CD4-positive, alpha-beta T cell treated with Interleukin-2 at 100 ng/mL for 4 hours (primary cell): ENCODE results near the gene ATXN7L1.

Experiments used
- DNase-seq: peaks from one replicate; pipeline ENCODE4 v3.0.0-alpha.2; 2020; ENCODE audit warnings: low spot score

The ATXN7L1 gene

GRCh38 chr7:105876091-105876963 lies at the start of gene ATXN7L1:
TSS of gene ATXN7L1 (minus strand) at chr7:105876599. CDS start at chr7:105876558, 41 bp downstream.
- peak; percentile 90 for DNase-seq

GRCh38 chr7:105926131-105926530 lies 49.7 kb upstream of the ATXN7L1 start:
- no peak for DNase-seq

DNA sequence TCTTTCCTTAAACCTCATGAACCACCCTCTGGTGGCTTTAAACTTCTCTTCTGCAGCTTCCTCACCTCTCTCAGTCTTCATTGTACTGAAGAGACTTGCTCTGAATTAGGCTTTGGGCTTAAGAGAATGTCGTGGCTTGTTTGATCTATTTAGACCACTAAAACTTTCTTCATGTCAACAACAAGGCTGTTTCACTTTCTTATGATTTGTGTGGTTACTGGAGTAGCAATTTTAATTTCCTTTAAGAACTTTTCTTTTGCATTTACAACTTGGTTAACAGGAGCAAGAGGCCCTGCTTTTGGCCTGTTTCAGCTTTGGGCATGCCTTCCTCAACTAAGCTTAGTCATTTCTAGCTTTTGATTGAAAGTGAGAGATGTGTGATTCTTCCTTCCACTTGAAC lies 48.5 kb upstream of the ATXN7L1 start:
- peak; percentile 16 for DNase-seq

DNA sequence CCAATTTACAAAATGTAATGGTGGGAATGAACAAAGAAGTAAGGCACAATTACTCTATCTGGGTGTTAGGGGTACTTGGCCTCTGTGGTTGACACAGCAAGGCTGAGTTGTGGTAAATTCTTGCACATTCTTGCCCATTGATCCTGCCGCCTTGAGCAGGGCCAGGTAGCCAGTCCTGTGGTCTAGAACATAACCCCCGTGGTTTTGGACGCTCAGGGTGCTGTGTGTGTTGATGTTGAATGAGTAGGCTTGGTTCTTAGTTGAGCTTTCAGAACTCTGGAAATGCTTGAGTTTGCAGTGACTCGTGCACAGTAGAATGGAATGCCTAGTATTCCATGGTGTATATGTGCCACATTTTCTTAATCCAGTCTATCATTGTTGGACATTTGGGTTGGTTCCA lies 44.4 kb upstream of the ATXN7L1 start:
- DNase-seq = no peak

- no peak for DNase-seq
These were observed 41.3 kb upstream of the ATXN7L1 start for GRCh38 chr7:105917659-105918058.

GRCh38 chr7:105916603-105917002 lies 40.2 kb upstream of the ATXN7L1 start:
- DNase-seq = no peak

DNA sequence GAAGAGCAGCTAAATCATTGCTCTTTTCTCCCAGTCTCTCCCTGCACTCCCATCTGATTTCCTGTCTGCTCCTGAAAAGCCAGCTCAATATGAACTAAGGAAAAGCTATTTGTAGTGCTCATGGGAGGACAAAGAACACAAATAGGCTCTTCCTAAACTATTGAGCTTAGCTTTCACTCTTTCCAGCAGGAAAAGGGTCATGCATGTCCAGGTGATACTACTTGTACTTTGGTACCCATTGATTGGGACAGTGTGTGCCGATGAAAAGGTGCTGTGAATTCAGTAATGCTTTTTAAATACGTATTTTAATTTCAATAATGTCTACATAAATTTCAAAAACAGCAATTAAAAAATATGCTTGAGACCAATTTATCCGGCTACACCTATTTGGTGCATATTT lies 37.5 kb upstream of the ATXN7L1 start:
- DNase-seq = no peak

DNA sequence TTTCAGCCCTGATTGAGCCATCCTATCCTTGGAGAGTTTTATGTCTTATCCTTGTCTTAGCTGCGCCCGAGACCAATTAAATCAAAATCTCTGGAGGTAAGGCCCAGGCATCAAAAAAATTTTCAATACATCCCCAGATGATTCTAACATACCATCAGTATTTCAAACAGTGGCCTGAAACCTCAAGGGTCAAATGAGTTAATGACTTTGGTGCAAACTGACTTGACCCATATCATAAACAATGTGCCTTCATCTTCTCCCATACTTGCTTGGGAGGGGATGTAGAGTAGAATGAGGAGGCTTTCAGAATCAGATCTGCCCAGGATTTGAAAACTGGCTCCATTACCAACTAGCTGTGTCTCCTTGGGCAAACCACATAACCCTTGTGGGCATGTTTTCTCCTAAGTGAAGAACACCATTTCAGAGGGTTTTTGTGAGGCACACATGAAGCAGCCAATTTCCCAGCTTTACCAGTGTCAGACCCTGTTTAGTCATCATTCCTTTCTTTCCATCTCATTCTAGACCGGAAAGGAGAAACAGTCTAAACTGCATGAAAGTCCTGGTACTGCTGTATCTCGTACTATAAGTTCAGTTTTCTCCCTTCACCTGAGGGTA lies 35.7 kb upstream of the ATXN7L1 start:
- DNase-seq = no peak

GRCh38 chr7:105910172-105910571 lies 33.8 kb upstream of the ATXN7L1 start:
- DNase-seq = no peak

DNA sequence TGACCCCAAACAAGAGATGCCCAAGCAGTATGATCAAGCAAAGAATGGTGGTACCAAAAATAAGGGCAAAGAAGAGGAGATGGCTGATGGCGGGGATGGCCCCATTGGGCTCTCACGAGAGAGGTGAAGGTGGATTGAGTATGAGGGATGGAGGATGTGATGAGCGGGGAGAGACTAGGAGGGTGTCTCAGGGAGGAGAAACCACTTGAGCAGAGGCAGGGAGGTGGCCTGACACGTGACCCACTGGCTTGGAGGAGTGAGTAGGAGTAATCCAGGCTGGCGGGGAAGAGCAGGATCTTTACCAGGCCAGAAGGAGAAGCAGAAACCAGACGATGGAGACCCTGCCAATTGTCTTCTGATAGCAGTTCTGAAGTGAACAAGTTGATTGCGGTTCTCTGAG lies 33.3 kb upstream of the ATXN7L1 start:
- no peak for DNase-seq

GRCh38 chr7:105907129-105907846 lies 30.9 kb upstream of the ATXN7L1 start:
- DNase-seq = no peak

GRCh38 chr7:105906695-105907094 lies 30.3 kb upstream of the ATXN7L1 start:
- no peak for DNase-seq

GRCh38 chr7:105905910-105906568 lies 29.6 kb upstream of the ATXN7L1 start:
- DNase-seq = no peak

GRCh38 chr7:105905209-105905909 lies 29.0 kb upstream of the ATXN7L1 start:
- DNase-seq = no peak

DNA sequence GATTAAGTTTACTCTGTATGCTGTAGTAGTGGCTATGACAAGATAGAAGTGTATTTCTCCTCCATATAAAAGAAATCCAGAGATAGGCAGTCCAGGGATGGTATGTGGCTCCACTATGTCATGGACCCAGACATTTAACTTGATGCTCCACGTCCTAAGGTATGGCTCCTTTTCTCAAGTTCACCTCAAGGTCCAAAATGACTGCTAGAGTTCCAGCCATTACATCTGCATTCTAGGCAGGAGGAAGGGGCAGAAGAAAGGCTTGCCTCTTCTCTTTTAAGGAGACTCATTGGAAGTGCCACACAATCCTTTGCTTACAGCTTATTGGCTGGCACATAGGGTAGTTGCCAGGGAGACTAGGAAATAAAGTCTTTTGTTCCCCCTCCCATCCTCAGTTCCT lies 27.7 kb upstream of the ATXN7L1 start:
- DNase-seq = no peak

DNA sequence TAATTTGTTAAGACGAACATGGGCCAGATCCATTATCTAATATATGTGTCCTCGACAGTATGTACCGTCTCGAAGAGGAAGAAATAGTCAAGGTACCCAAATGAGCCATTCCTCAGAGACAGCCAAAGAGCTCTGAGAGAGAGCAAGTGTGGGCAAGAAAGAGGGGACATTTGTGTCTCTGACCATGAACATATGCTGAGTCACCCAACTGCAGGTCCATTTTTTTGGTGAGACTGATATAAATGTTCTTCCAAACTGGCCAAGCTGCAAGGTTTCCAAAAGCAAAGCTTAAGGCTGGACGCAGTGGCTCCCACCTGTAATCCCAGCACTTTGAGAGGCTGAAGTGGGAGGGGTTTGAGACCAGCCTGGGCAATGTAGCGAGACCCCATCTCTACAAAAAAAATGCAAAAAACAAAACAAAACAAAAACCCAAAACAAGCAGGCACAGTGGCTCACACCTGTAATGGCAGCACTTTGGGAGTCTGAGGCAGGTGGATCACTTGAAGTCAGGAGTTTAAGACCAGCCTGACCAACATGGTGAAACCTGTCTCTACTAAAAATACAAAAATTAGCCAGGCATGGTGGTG lies 26.0 kb upstream of the ATXN7L1 start:
- DNase-seq = no peak

GRCh38 chr7:105897999-105898398 lies 21.6 kb upstream of the ATXN7L1 start:
- no peak for DNase-seq

- DNase-seq = no peak
These were observed 20.1 kb upstream of the ATXN7L1 start for GRCh38 chr7:105896407-105896911.

- DNase-seq = no peak
These were observed 17.7 kb upstream of the ATXN7L1 start for GRCh38 chr7:105894131-105894530.

DNA sequence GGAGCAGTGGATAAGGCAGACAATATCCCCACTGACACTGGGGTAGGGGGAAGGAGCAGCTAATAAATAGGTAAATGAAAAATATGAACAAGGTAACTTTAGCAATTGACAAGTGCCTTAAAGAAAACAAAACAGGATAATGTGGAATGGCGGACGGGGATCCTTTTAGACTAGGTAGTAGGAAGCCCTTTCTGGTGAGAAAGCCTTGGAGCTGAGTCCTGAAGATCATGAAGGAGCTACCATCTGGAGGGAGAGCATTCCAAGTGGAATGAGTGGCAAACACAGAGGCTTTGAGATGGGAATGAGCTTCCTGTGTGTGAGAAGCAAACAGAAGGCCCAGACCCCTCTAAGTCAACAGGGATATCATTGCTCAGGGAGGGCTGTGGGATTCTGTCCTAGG lies 16.0 kb upstream of the ATXN7L1 start:
- no peak for DNase-seq
